SK-N-SH treated with all-trans-retinoic acid at 6 μM for 48 hours (cell line): ENCODE data around the gene SDC3.

Experiments
- ARNTL ChIP-seq: fragments of 450-650 bp; formaldehyde crosslinking; IDR thresholded peaks from 2 replicates; pipeline ENCODE4 v1.5.0; 2020; ENCODE audit warnings: low read depth, mild to moderate bottlenecking, moderate library complexity, borderline replicate concordance
- OSR1 ChIP-seq: fragments of 250-450 bp; sonication (Bioruptor Pico); IDR thresholded peaks from 2 replicates; pipeline ENCODE4 v1.8.0; 2022; ENCODE audit warnings: moderate library complexity, mild to moderate bottlenecking, inconsistent platforms
- POU6F1 ChIP-seq: fragments of 250-450 bp; sonication (Bioruptor Pico); IDR thresholded peaks from 2 replicates; pipeline ENCODE4 v1.8.0; 2021; ENCODE audit warnings: low read depth, mild to moderate bottlenecking, moderate library complexity, borderline replicate concordance
- PPARA ChIP-seq: fragments of 250-450 bp; sonication (Bioruptor Pico); IDR thresholded peaks from 2 replicates; pipeline ENCODE4 v1.5.0; 2020; ENCODE audit warnings: mild to moderate bottlenecking, borderline replicate concordance
- RARB ChIP-seq: fragments of 250-450 bp; sonication (Bioruptor Pico); IDR thresholded peaks from 2 replicates; pipeline ENCODE4 v1.8.0; 2021; ENCODE audit warnings: mild to moderate bottlenecking, moderate library complexity
- SNAI2 ChIP-seq: fragments of 250-450 bp; sonication (Bioruptor Pico); IDR thresholded peaks from 2 replicates; pipeline ENCODE4 v1.5.0; 2020; ENCODE audit warnings: mild to moderate bottlenecking, moderate library complexity
- TCF4 ChIP-seq: fragments of 250-450 bp; sonication (Bioruptor Pico); IDR thresholded peaks from 2 replicates; pipeline ENCODE4 v1.8.0; 2021; ENCODE audit warnings: mild to moderate bottlenecking, moderate library complexity, borderline replicate concordance
- TOX ChIP-seq: fragments of 250-450 bp; sonication (Bioruptor Pico); IDR thresholded peaks from 2 replicates; pipeline ENCODE4 v1.8.0; 2021; ENCODE audit warnings: mild to moderate bottlenecking, moderate library complexity, borderline replicate concordance
- TF ChIP-seq, protein P1 (sequence below): fragments of 250-450 bp; sonication (Bioruptor Pico); IDR thresholded peaks from 2 replicates; pipeline ENCODE4 v1.8.0; 2020; ENCODE audit warnings: mild to moderate bottlenecking, moderate library complexity, borderline replicate concordance

DNA sequence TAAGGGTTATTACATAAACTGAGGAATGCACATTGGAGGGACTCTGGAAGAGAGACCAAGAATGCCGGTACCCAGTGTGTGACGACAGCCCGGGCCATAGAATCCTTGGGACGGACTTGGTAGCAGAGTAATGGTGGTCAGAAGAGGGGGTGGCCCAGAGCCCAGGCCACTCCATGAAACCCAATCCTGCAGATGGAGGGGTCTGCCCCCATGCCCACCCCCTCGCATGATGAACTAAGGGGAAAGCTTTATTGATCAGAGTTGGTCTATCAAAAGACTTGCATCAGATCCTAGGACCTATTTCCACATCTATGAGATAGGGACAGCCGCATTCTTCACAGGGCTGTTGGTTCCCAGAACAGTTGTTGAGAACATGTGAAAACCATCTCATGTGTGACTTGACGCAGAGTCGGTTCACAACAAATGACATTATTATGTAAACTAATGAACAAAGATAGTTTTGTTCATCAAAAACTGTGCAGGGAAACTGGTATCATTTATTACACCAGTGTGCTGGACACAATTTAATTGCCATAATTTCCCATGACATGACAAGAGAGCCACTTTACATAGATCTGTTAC lies 21.5 kb upstream of the SDC3 start:
- TF ChIP-seq OSR1 (CRISPR knock-in tag) (no peak), SNAI2 (CRISPR knock-in tag) (no peak), POU6F1 (CRISPR knock-in tag) (no peak), TOX (CRISPR knock-in tag) (no peak), PPARA (CRISPR knock-in tag) (no peak), ARNTL (CRISPR knock-in tag) (no peak), TCF4 (CRISPR knock-in tag) (no peak), RARB (CRISPR knock-in tag) (no peak)
- TF ChIP-seq, protein P1, sequence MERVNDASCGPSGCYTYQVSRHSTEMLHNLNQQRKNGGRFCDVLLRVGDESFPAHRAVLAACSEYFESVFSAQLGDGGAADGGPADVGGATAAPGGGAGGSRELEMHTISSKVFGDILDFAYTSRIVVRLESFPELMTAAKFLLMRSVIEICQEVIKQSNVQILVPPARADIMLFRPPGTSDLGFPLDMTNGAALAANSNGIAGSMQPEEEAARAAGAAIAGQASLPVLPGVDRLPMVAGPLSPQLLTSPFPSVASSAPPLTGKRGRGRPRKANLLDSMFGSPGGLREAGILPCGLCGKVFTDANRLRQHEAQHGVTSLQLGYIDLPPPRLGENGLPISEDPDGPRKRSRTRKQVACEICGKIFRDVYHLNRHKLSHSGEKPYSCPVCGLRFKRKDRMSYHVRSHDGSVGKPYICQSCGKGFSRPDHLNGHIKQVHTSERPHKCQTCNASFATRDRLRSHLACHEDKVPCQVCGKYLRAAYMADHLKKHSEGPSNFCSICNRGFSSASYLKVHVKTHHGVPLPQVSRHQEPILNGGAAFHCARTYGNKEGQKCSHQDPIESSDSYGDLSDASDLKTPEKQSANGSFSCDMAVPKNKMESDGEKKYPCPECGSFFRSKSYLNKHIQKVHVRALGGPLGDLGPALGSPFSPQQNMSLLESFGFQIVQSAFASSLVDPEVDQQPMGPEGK (CRISPR knock-in tag): no peak
